GM12878 (cell line): ENCODE data around the gene TYW5.

Experiments used
- ASH2L ChIP-seq: fragments of 300-600, 200-600 bp; sonication (generic); IDR thresholded peaks from 2 replicates; pipeline ENCODE4 v1.6.1; 2017; ENCODE audit warnings: low read depth, mild to moderate bottlenecking, borderline replicate concordance
- BHLHE40 ChIP-seq, 2 experiments: fragments of 450-650 bp in 1 of 2; IDR thresholded peaks; 2 replicates each; pipeline ENCODE4 v1.6.1; 2011 to 2017; ENCODE audit warnings: low read depth in 2 of 2, borderline replicate concordance in 1 of 2, improper control_type of control experiment in 1 of 2, low read length in 1 of 2, mild to moderate bottlenecking in 1 of 2
- BMI1 ChIP-seq: fragments of 450-650 bp; IDR thresholded peaks from 2 replicates; pipeline ENCODE4 v1.6.1; 2016; ENCODE audit warnings: mild to moderate bottlenecking, moderate library complexity, borderline replicate concordance
- CREB1 ChIP-seq: IDR thresholded peaks from 2 replicates; pipeline ENCODE4 v1.6.1; 2012; ENCODE audit warnings: low read depth, mild to moderate bottlenecking, inconsistent platforms
- CTCF ChIP-seq, 3 experiments: IDR thresholded peaks in 2 of 3; conservative IDR thresholded peaks in 1 of 3; 2 replicates each; pipeline ENCODE4 v1.5.1; 2011; ENCODE audit warnings: low read depth in 3 of 3, low read length in 3 of 3, mild to moderate bottlenecking in 3 of 3, control low read depth in 2 of 3, moderate library complexity in 2 of 3, inconsistent platforms in 1 of 3, mixed read lengths in 1 of 3; ENCODE audit not compliant: control insufficient read depth in 2 of 3, insufficient read depth in 1 of 3; ENCODE audit errors: extremely low read depth in 1 of 3
- EZH2 ChIP-seq: IDR thresholded peaks from 2 replicates; pipeline ENCODE4 v1.6.1; 2012; ENCODE audit warnings: low read depth, mild to moderate bottlenecking, control low read depth, inconsistent platforms, low read length, borderline replicate concordance; ENCODE audit not compliant: control insufficient read depth
- FOS ChIP-seq: IDR thresholded peaks from 3 replicates; pipeline ENCODE4 v1.6.1; 2011; ENCODE audit warnings: borderline replicate concordance; ENCODE audit not compliant: insufficient read length; ENCODE audit errors: extremely low read depth
- GABPA ChIP-seq: IDR thresholded peaks from 2 replicates; pipeline ENCODE4 v1.6.1; 2014; ENCODE audit warnings: antibody characterized with exemption, low read depth, mild to moderate bottlenecking, inconsistent platforms
- LARP7 ChIP-seq: fragments of 450-650 bp; IDR thresholded peaks from 2 replicates; pipeline ENCODE4 v1.6.1; 2017; ENCODE audit warnings: mild to moderate bottlenecking
- MAX ChIP-seq: IDR thresholded peaks from 2 replicates; pipeline ENCODE4 v1.6.1; 2012; ENCODE audit warnings: low read depth, low read length, improper control_type of control experiment
- MTA3 ChIP-seq: IDR thresholded peaks from 2 replicates; pipeline ENCODE4 v1.6.1; 2012; ENCODE audit warnings: low read length, inconsistent platforms, borderline replicate concordance
- NBN ChIP-seq: fragments of 450-650 bp; IDR thresholded peaks from 2 replicates; pipeline ENCODE4 v1.6.1; 2016
- POLR2A ChIP-seq: IDR thresholded peaks from 2 replicates; pipeline ENCODE4 v1.6.1; 2011; ENCODE audit warnings: low read depth, mild to moderate bottlenecking, low read length

- TF ChIP-seq CTCF (IDR thresholded peaks at IDR 0.05 in 2 of 3, conservative IDR thresholded peaks at IDR 0.05 in 1 of 3; ENCODE audit: control insufficient read depth in 2 of 3, extremely low read depth in 1 of 3, insufficient read depth in 1 of 3, low read depth in 3 of 3, low read length in 3 of 3), result no peak
- TF ChIP-seq POLR2A, result no peak
- no peak for TF ChIP-seq ASH2L
- TF ChIP-seq MAX, result no peak
- TF ChIP-seq BMI1, result no peak
- TF ChIP-seq CREB1, result no peak
- no peak for TF ChIP-seq NBN
- TF ChIP-seq GABPA, result no peak
- TF ChIP-seq FOS, result no peak
- TF ChIP-seq MTA3, result no peak
- TF ChIP-seq EZH2, result no peak
- TF ChIP-seq BHLHE40 (IDR thresholded peaks at IDR 0.05; ENCODE audit: borderline replicate concordance in 1 of 2, low read depth in 2 of 2, low read length in 1 of 2), result no peak
- no peak for TF ChIP-seq LARP7
Observed at GRCh38 chr2:199979398-199979797, 24.1 kb upstream of the TYW5 start.
